ENCODE measurements around the gene PTDSS2.
"Not testable (repeated sequence)": the region's sequence is repeated elsewhere in the genome, so short reads cannot be mapped to it uniquely, and the experiment has no call there.

The PTDSS2 gene

DNA sequence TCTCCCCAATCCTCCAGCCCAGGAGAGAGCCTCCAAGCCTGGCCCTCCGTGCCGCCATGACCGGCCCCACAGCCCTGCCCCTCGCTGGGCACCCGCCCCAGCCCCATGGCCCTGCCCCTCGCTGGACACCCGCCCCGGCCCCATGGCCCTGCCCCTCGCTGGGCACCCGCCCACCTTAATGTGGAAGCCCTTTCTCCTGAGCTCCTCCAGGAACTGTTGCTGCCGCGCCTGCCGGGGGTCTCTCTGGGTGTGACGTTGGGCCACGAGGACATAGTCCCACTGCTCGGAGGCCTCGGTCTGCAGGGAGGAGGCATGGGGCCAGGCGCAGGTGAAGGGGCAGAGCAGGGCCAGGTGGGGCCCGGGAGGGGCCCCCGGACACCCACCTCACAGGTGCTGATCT, 16.4 kb upstream of the PTDSS2 start:
- DNase-seq: no peak

DNA sequence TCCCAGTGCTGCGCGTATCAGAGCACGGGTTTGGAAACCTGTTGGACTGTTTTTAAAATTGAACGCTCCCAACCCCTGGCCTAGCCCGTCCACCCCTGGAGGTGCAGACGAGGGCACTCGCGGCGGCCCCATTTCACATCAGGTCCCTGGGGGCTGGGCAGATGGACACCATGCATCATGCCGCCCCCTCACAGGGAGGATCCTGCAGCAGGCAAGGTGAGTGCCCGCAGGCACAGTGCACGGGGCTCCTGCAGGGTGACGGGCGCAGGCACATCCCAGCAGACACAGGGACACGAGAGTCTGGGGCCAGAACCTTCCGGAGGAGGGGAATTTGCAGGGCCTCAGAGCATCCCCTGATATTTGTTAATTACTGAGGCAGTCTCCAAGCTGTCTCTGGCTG, 15.6 kb upstream of the PTDSS2 start:
- no peak for DNase-seq

DNA sequence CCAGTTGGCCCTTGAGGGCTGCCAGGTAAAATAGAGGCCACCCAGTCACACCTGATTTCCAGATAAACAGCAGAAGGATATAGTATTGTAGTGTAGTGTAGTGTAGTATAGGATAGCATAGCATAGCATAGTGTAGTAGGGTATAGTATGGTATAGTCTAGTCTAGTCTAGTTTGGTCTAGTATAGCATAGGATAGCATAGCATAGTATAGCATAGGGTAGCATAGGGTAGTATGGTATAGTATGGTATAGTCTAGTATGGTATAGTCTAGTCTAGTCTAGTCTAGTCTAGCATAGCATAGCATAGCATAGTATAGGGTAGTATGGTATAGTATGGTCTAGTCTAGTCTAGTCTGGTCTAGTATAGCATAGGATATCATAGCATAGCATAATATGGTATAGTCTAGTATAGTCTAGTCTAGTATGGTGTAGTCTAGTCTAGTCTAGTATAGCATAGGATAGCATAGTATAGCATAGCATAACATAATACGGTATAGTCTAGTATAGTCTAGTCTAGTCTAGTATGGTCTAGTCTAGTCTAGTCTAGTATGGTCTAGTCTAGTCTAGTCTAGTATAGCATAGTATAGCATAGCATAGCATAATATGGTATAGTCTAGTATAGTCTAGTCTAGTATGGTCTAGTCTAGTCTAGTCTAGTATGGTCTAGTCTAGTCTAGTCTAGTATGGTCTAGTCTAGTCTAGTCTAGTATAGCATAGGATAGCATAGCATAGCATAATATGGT, 14.9 kb upstream of the PTDSS2 start:
- DNase-seq: not testable (repeated sequence)

DNA sequence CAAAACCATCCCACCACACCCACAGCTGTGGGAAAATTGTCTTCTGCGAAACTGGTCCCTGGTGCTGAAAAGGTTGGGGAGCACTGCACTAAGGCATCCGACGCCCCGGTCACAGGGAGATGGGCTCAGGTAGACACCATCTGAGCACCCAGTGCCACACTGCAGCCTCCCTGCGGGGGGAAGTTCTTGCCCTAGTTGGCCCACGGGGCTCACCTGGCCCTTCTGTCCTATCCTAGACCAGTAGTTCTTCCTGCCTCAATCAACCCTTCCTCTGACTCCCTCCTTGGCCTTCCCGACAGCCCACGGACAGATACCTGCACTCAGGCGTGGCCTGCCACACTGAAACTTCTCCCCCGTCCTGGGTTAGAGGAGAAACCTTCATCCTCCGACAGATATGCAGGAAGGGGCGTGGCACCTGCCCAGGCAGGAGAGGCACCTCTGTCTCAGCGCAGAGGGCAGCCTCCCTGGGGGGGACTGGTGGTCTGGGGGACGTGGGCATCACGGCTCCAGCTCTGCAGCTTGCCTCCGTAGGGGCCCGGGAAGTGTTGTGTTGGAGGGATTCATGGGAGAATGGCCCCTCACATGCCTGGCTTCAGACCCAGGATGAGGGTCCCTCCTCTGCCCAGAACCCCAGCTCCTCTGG, 12.7 kb upstream of the PTDSS2 start:
- DNase-seq: no peak

DNA sequence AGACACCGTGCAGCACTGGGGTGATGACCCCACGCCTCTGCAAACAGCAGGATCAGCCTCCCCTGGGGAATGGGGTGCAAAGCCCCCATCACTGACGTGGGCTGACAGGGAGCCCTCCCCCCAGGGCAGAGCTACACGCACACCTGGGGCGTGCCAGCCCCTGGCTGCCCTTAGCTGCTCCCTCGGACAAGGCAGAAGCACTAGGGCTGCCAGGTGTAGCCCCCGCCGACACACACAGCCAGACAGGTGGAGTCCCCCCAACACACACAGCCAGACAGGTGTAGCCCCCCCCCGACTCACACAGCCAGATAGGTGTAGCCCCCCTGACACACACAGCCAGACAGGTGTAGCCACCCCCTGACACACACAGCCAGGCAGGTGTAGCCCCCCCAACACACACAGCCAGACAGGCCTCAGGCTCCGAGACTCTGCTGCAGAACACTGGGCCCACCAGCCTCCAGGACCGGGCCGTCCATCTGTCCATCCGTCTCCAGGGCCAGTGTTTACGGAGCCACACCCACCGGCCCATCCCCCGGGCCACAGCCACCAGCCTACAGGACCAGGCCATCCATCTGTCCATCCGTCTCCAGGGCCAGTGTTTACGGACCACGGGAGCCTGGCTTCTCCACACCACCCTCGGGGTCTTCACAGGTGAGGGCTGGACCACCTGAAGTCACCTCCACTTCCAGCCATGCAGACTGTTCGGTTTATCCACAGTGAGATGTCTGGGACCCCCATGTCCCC, 11.8 kb upstream of the PTDSS2 start:
- DNase-seq: no peak

DNA sequence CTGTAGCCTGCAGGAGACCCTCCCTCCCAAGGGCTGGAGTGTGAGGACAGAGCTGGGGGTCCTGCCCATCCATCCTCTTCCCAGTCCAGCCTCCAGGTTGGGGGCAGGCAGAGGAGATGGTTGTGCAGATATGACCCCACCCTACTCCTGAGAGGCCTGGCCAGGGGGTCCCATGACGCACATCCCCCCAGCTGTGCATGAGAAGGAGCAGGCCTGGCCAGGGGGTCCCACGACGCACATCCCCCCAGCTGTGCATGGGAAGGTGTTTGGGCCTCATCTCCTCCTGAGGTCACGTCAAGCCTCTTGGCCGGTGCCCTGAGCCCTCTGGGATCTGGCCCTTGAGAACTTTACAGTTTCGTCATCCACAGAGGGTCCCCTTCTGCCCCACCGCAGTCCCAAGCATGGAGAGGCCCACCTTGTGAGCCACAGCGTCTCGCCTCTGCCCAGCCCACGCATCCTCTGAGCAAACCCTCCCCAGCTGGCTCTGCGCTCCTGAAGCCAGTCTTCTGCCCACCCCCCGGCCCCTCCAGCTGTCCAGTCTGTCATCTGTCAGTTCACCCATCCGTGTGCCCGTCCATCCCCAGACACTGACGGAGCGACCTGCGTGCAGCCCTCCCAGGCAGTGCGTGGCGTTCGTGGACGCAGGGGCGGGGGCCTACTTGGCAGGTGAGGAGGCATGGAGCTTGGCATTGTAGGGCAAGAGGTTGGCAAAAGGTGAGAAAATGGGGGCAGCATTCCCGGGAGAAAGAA, 10.6 kb upstream of the PTDSS2 start:
- no peak for DNase-seq

DNA sequence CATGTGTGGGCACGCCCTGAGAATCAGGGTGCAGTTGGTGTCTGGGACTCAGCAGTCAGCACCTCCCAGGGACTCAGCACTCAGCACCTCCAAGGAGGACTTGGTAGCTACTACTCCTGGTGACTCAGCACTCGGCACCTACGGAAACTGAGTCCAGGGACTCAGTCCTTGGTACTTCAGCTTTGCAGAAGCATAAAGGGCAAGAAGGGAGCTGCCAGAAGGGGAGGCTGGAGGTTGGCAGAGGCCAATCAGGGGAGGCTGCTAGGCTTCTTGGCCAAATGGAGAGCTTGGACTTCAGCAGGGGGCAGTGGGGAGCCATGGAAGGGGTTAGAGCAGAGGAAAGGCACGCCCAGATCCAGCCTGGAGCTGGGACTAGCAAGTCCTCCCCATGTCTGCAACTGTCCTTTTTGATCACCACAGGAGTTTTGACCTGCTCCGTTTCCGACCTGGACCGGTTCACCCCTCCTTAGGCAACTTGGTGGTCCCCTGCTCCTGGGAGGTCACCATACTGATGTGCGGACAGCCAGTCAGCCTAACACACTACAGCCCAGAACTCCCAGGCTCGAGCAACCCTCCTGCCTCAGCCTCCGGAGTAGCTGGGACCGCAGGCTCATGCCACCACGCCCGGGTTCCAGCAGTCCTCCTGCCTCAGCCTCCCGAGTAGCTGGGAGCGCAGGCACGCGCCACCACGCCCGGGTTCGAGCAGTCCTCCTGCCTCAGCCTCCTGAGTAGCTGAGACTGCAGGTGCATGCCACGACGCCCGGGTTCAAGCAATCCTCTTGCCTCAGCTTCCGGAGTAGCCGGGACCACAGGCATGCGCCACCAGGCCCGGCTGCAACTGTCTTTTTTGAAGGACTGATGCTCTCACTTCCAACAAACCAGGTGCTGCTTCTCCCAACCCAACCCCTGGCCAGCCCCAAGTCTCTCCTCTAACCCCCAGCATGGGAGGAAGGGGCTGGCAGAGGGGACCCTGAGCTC, 9.7 kb upstream of the PTDSS2 start:
- DNase-seq: no peak

DNA sequence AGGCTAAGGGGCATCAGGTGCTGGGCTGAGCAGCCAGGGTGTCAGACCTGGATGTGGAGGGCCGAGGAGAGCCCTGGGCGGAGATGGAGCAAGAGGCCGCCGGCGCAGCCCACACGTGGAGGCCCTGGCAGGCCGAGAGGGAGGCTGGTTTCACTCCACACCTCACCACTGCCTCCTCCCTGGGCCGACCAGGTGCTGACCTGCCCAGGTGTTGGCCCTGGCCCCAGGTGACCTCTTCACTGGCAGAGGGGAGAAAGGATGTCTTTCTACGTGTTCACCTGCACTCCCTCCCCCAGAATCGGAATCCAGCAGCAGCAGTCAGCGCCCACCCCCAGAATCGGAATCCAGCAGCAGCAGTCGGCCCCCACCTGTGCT, 9.0 kb upstream of the PTDSS2 start:
- DNase-seq: no peak

DNA sequence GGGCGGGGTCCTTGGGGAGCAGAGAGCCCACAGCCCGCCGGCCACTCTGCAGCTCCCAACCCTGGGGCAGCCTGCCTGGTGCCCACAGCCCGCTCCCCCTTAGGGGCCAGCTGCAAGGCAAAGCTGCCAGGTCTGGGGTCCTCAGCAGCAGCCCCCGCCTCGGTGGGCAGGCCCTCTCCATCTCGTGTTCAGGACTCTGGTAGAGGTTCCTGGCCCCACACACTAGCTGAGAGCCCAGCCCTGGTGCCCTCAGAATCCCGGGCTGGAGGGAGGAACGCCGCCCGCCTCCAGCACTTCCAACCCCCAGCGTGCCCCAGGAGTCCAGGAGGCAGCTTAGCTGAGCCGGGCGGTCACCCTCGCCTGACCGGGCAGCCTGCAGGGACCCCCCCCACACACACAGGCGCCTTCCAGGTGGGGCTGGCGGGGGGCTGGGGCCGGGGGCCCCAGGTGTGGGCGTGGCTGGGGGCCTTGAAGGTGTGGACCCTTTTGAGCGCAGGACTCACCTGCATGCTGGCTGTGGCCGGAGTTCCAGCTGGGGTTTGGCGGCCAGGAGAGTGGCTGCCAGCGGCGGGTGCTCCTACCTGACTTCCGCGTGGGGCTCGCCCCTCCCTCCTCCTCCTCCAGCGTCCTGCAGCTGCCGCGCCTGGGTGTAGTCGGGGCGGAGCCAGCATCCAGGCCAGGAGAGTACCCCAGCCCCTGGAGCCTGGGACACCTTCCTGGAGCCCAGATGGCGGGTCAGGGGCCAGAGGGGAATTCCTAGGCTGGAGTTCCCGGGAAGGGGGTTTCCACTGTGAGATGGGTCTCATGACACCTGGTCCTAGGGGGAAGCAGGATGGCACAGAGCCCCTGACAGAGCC, 8.4 kb upstream of the PTDSS2 start, which contains the start of gene ANO9:
ANO9 (minus strand) TSS at position 594 of the 857 bp plus-strand sequence; CDS start at position 509, 85 bp downstream.
- peak; percentile 48 for DNase-seq

DNA sequence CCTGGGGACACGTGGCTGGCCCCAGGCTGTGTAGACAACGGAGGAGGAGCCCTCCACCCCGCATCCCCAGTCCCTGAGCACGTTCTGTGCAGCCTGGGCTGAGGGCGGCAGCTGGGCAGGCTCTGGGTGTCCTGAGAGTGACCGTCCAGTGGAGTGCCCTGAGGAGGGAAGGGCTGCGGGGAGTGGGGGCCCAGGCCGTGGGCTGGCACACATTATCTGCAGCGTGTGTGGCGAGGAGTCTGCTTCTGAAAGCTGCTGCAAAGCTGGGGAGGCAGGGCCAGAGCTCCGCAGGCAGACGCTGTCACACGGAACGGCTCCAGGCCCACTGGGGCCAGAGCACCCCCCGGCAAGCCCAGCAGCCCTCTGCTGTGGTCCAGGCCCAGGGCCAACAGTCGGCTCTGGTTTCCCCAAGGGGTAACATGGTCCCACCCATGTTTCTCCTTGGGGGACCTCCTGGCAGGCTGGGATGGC, 7.4 kb upstream of the PTDSS2 start:
- no peak for DNase-seq

DNA sequence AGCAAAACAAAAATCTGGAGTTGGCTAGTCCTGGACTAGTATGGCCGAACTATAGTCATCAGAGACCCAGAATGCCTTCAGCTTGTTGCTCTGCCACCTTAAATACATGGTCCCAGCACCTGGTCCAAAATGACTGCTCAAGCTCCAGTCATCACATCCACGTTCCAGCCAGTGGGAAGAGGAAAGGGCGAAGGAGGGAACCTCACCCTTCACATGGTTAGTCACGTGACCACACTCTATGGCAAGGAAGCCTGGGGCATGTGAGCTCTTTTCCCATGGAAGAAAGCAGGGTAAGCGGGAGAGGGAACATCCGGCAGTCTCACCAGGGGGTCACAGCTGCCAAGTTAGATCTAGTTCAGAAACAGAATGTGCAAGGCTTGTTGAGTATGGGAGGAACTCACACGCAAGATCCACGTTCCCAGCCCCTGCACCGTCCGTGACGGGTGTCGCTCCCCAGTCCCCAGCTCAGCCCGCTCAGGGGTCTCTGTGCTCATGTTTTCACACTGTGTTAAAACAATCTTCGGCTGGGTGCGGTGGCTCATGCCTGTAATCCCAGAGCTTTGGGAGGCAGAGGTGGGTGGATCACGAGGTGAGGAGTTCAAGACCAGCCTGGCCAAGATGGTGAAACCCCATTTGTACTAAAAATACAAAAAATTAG, 6.4 kb upstream of the PTDSS2 start:
- no peak for DNase-seq

DNA sequence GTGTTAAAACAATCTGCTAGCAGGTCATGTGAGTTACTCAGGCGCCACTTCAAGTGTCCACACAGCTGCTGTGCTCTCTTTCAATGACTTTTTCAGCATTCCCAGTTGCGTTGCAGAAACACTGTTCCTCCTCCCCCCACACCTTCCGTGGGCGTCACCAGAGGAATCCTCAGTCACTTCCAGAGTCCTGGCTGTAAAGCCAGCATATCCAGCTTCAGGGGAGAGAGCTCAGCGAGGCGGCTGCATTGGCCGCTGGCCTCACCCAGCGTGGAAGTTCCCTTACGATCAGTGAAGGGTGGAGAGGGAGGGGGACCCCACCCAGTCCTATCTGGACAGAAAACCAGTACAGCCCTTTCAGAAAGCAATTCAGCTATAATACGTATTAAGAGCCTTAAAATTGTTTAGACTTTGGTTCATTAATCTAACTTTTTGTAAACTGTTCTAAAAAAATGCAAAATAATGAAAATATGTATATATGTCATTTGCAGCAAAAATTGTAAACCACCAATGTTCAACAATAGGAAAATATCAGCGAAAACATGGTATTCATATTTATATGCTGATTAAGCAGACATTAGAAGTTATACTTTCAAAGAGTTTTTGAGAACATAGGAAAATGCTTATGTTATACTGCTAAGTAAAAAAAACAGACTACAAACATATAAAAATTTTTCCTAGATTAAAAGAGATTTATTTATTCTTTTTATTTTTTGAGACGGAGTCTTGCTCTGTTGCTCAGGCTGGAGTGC, 5.5 kb upstream of the PTDSS2 start:
- peak; percentile 41 for DNase-seq

DNA sequence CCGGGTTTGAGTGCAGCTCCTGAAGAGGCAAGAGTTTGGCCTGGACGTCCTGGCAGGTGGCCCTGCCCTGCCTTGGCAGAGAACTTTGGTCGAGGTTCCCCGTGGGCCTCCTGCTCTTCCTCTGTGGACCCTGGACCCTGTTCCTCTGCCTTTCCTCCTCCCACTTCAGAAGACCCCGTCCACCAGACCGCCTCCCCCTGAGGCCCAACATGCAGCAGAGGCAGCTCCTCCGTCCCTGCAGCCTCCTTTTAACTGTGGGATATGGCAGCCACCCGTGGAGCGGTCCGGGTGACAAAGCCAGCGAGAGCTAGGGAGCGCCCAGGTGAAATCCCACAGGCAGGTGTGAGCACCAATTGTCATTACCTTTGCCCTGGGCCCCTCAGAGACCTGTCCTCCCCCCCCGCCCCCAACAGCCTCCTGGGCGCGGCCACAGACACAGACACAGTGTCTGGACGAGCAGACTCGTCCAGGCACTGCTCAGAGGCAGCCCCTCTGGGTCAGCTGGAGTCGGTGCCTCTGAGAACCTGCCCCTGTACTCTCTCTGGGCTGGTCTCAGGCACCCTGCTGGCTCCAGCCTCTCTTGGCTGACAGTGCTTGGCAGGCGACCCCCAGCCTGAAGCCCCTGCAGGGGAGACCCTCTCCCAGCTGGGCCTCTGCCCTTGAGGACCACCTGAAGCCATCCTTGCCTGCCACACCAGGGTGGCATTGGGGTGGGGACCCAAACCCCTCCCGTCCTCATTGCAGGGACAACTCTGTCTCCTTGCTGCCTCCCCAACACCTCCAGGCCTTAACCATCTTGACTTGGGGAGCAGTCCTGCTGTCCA, 4.1 kb upstream of the PTDSS2 start:
- no peak for DNase-seq

DNA sequence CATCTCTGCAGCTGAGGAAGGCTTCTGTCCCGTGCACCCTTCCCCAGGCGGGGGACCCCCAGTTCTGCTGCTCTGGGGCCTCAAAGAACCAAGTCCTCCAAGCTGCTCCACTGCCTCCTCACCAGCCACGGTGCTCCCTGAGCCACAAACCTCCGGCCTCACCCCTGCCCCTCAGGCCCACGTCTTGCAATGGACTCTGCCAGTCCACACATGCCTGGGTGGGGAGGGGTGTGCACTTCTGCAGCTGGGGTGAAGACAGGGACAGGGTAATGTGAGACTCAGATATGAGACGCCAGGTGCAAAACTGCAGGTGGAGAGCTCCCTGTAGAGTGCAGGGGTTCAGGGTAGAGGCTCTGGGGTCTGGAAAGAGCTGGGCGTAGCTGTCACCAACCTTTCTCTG, 3.2 kb upstream of the PTDSS2 start:
- DNase-seq: no peak

DNA sequence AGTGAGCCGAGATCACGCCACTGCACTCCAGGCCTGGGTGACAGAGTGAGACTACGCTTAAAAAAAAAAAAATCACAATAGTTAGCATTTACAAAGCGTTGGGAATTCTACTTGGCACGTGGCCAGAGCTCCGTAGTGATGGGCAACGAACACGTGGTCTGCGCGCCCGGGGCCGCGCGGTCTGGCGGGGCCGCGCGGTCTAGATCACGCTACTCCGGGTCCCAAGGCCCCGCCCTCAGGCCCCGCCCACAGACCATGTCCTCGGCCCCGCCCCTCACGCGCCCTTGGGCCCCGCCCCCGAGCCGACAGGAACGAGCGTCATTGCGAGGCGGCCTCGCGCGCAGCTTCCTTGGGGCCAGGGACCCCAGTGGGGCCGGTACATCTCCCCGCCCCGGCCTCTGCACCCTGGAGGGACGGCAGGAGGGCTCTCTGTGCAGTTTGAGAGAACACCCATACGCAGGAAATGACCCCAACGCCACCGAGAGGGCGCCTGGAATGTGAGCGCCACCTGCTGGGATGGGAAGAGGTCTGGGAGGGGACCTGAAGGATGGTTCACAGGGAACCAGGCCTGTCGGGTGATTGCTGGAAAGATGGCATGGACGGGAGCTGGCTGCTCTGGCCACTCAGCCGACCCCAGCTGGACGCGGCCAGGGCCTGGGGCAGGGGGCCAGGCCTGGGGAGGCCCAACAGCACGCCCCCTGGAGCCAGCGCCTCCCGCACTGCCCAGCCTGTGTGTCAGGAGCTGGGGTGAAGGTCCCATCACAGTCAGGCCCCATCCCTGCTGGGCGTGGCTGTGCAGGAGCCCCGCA, 2.0 kb upstream of the PTDSS2 start:
- peak; percentile 90 for DNase-seq

DNA sequence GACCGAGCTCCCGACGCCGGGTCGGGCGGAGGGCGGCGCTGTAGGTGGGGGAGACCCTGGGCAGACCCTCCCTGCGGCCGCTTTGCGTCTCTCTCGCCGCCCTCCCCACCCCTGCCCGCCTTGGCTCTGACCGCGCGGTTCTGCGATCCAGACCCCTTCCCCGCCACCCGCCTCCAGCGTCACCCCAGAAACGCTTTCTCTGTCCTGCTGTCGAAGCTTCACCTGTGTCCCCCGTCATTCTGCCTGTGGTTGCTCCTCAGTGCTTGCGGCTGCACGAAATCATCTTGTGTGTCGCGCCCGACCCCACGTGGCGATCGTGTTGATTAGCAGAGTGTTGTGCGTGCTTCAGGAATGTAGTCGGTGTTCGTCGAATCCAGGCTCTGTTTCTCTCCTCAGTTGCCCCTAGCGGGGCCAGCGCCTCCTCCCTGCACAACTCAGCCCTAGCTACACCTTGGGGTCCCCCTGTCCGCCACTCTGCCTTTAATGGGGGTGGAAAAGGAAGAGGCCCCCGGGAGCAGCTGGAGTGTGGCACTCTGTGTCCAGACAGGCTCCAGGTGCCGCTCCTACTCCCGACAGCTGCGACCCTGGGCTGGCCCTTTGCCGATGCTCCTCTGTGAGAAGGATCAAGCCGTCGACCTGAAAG, 851 bp downstream of the PTDSS2 start:
- DNase-seq: peak; percentile 40

DNA sequence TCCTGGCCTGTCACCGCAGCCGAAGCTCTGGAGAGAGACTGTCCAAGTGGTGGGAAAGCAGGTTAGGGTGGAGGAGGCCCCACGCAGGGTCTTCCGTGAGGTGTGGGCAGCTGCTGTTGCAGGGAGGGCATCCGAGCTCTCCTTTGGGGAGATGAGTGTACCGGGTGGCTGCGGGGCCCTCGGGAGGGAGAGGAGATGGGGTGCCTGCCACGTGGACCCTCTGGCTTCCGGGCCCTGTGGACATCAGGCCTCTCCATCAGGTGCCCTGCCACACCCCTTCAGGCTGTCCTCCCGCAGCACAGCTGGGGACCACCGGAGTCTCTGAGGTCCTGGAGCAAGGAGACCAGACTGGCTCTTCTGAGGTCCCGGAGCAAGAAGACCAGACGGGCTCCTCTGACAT, 1.7 kb downstream of the PTDSS2 start:
- DNase-seq: no peak

All from NCI-H1105 treated with DMSO at 0.1 percent for 48 hours (cell line).